Measurements from ENCODE around the gene PRR14.
"Not testable (repeated sequence)": the region's sequence is repeated elsewhere in the genome, so short reads cannot be mapped to it uniquely, and the experiment has no call there.

The PRR14 gene

GRCh38 chr16:30696646-30697045, 45.9 kb downstream of the PRR14 start:
- not testable (repeated sequence) for DNase-seq

GRCh38 chr16:30697264-30698138, 46.7 kb downstream of the PRR14 start:
- peak; percentile 96 for DNase-seq

- peak; percentile 91 for DNase-seq
Measured at GRCh38 chr16:30698139-30698815, 47.5 kb downstream of the PRR14 start.

- peak; percentile 78 for DNase-seq
Measured at GRCh38 chr16:30698816-30699614, 48.3 kb downstream of the PRR14 start, which contains the start of gene SRCAP. TSS of gene SRCAP (plus strand) at chr16:30699171. CDS start at chr16:30700825, 1,654 bp downstream.

DNA sequence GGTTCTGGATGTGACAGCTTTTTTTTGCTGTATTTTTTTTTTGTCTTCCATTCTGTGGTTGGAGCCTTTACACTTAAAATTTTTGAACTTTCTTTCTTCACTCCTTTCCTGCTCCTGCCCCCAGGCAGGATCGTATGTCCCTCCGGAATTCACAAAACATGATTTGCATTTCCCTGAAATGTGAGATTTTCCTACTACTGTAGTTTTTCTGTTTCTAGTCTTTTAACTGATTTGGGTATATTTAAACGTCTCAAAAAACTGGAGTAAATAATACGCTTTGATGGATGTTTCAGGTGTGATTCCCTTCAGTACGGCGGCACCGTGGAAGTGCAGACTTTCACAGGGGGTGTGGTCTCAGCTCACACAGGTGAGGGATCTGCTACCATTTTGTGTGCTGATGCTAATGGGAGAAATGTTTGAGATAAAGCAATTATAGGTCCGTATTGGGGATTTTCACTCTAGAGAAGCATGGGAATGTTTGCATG, 48.9 kb downstream of the PRR14 start:
- DNase-seq: no peak

GRCh38 chr16:30700491-30700890, 49.7 kb downstream of the PRR14 start:
- peak; percentile 10 for DNase-seq

DNA sequence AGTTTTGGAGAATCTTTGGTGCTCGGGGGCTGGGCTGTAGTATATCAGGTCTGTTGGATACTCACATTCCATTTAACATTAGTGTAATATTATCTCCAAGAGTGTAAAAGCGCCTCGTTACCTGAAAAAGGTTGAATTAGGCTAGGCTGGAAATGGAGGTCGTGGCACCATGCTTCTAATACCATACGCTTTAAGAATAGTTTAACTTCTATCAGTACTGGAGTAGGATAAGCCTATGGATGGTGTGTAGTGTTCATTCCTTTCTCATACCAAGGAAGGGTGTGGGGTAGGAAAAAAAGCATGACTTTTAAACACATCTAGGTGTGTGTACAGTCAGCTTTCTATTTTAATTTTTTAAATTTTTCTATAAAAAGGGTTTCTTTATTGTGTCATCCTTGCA, 50.2 kb downstream of the PRR14 start:
- DNase-seq: no peak

DNA sequence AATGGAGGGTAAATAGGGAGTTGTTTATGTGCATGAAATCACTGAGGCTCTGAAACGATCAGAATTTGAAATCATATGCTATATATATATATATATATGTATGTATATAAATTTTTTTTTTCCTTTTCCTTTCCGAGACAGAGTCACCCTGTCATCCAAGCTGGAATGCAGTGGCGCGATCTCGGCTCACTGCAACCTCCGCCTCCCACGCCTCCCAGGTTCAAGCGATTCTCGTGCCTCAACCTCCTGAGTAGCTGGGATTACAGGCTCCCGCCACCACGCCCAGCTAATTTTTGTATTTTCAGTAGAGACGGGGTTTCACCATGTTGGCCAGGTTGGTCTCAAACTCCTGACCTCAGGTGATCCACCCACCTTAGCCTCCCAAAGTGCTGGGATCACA, 52.3 kb downstream of the PRR14 start:
- not testable (repeated sequence) for DNase-seq

DNA sequence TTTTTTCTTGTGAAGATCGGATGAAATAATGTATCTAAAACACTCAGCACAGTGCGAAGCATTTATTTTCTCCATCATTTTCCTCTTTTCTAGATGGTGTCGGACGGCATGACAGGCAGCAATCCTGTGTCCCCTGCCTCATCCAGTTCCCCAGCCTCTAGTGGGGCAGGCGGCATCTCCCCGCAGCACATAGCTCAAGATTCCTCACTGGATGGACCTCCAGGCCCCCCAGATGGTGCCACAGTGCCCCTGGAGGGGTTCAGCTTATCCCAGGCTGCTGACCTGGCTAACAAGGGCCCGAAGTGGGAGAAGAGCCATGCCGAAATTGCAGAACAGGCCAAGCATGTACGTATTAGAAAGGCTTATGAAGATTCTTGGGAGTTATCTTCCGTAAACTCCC, 53.2 kb downstream of the PRR14 start:
- no peak for DNase-seq
